BE2C (cell line): ENCODE data around the gene ACAD8.

Experiments
- DNase-seq: peaks from one replicate; pipeline ENCODE4 v3.0.0-alpha.2; 2020
- H3K27me3 ChIP-seq: fragments of 250-450 bp; sonication (Bioruptor Pico); 2 replicates; pipeline ENCODE4 v1.5.1; 2020; ENCODE audit warnings: mild to moderate bottlenecking
- H3K36me3 ChIP-seq: fragments of 250-450 bp; sonication (Bioruptor Pico); 2 replicates; pipeline ENCODE4 v1.5.1; 2020; ENCODE audit warnings: mild to moderate bottlenecking
- H3K4me1 ChIP-seq: fragments of 250-450 bp; sonication (Bioruptor Pico); 2 replicates; pipeline ENCODE4 v1.5.1; 2020
- H3K4me3 ChIP-seq: 2 replicates; pipeline ENCODE4 v1.5.1; 2011; ENCODE audit warnings: low read depth, low read length
- H3K9me3 ChIP-seq: fragments of 250-450 bp; sonication (Bioruptor Pico); 2 replicates; pipeline ENCODE4 v1.5.1; 2020
- TF ChIP-seq, protein P1 (sequence below): IDR thresholded peaks from 2 replicates; pipeline ENCODE4 v1.5.1; 2012; ENCODE audit warnings: mild to moderate bottlenecking, low read depth, low read length

Gene ACAD8

DNA sequence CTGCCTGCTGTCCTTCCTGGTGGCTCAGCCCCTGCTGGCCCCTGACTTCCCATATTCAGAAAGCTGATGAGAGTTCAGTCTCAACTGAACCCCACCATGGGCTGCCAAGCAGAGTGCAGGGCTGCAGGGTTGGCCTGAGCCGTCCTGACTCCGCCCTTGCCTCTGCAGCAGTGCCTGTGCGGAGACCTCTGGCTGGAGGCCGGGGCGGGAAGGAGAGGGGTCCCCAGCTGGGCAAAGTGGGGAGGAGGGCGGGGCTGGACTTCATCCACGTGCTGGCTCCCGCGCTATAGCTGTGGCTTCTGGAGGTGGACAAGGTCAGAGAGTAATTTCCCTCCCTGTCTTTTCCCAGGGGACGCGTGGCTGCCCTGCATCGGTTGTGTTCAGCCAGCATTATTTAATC lies 36.4 kb downstream of the ACAD8 start:
- no peak overlapping the region for H3K4me3 ChIP-seq
- H3K4me1 ChIP-seq, result no peaks in the 10 kb centered on the region
- H3K36me3 ChIP-seq, result no peaks in the 10 kb centered on the region
- H3K9me3 ChIP-seq, result no peaks in the 10 kb centered on the region
- 0 out of 2 replicates have a peak, but pooled peaks cover 3% of the 10 kb centered on the region for H3K27me3 ChIP-seq
- TF ChIP-seq, protein P1, sequence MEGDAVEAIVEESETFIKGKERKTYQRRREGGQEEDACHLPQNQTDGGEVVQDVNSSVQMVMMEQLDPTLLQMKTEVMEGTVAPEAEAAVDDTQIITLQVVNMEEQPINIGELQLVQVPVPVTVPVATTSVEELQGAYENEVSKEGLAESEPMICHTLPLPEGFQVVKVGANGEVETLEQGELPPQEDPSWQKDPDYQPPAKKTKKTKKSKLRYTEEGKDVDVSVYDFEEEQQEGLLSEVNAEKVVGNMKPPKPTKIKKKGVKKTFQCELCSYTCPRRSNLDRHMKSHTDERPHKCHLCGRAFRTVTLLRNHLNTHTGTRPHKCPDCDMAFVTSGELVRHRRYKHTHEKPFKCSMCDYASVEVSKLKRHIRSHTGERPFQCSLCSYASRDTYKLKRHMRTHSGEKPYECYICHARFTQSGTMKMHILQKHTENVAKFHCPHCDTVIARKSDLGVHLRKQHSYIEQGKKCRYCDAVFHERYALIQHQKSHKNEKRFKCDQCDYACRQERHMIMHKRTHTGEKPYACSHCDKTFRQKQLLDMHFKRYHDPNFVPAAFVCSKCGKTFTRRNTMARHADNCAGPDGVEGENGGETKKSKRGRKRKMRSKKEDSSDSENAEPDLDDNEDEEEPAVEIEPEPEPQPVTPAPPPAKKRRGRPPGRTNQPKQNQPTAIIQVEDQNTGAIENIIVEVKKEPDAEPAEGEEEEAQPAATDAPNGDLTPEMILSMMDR, result no peak
- no peak for DNase-seq

DNA sequence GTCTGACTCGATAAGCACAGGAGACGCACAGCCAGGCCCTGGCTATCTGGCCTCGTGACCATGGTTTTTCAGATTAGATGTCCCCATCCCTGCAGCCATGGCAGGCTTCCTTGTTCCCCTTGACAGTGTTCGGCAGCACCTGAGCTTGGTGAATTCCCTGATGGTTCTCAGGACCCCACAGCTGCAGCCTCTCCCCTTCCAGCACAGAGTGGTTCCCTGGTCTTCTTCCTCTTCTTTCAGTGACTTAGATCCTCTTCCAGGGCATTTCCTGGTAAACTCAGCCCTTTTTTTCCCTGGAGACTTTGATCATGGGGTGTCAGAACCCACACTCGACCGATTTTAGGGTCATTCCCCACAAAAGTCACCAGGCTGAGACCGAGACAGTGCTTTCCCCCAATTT lies 37.3 kb downstream of the ACAD8 start:
- Histone ChIP-seq H3K9me3 (no peaks in the 10 kb centered on the region), H3K4me1 (no peaks in the 10 kb centered on the region), H3K36me3 (no peaks in the 10 kb centered on the region), H3K4me3 (no peak overlapping the region), H3K27me3 (0 out of 2 replicates have a peak, but pooled peaks cover 5% of the 10 kb centered on the region)
- TF ChIP-seq, protein P1, result no peak
- DNase-seq, result no peak

DNA sequence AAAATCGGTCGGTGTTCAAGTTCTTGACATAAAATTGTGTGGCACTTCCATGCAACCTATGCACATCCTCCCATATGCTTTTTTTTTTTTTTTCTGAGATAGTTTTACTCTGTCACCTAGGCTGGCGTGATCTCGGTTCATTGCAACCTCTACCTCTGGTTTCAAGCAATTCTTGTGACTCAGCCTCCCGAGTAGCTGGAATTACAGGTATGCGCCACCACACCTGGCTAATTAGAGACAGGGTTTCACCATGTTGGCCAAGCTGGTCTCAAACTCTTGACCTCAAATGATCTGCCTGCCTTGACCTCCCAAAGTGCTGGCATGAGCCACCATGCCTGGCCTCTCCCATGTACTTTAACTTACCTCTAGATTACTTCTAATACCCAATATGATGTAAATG lies 37.8 kb downstream of the ACAD8 start:
- H3K9me3 ChIP-seq, result no peaks in the 10 kb centered on the region
- no peak for DNase-seq
- TF ChIP-seq, protein P1, result no peak
- H3K27me3 ChIP-seq, result 0 out of 2 replicates have a peak, but pooled peaks cover 5% of the 10 kb centered on the region
- no peak overlapping the region for H3K4me3 ChIP-seq
- no peaks in the 10 kb centered on the region for H3K4me1 ChIP-seq
- no peaks in the 10 kb centered on the region for H3K36me3 ChIP-seq

DNA sequence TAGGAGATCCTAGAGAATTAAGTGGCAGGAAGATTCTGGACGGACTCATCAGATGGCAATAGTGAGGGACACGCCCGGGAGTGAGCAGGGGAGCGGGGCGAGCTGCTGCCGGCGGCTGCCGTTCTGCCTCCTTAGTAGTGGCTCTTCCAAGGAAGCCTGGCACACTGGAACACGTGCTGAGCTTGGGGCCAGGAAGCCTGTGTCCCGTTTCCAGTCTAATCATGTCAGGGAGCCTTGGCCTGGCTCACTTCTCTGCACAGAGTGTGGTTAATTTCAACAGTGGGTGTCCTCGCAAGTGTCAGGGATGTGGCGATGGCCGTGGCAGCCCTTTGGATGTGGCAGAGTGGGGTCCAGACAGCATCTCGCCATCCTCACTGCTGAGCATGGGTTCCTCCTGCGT lies 39.3 kb downstream of the ACAD8 start:
- Histone ChIP-seq H3K36me3 (no peaks in the 10 kb centered on the region), H3K4me3 (no peak overlapping the region), H3K27me3 (0 out of 2 replicates have a peak, but pooled peaks cover 5% of the 10 kb centered on the region), H3K9me3 (no peaks in the 10 kb centered on the region), H3K4me1 (no peaks in the 10 kb centered on the region)
- TF ChIP-seq, protein P1, result no peak
- DNase-seq, result no peak

DNA sequence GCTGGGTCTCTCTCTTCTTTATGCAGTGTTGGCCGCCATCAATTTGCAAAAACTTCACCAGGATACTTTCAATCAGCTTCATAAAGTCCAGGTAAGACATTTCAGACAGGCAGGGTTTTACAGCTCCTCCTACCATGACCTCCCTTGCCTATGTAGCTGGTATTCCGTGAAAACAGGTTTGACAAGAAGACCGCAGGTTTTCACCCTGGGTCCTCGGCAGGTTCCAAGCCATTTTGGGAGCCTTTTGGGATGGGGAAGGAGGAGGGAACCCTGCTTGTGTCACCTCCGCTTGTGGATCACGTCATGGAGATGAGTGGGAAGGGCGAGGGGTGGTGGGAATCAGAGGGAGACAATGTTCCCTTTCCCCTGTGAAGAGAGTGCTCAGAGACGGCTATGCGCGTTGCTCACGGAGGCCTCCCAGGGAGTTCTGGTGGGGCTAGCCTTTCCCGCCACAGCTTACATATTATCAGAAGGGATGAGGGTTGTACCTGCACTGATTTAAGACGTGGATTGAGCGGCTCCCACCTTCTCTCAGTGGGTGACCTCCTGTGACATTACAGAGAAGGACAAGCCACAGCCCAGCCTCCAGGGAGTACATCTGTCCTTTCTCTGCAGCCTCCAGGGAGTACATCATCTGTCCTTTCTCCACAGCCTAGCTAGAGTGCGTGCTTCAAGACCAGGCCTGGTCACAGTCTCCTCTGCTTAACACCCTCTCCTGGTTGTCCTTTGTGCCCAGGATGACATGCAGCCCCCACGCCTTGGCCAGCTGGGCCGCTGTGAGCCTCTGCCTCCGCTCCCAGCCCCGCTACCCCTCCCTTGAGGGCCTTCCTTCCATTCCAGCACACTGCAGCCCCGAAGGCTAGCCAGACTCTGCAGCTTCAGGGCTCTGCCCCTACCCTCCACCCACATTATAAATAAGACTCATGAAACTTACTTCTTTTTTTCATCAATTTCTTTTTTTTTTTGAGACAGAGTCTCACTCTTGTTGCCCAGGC lies 40.0 kb downstream of the ACAD8 start:
- Histone ChIP-seq H3K9me3 (no peaks in the 10 kb centered on the region), H3K4me1 (no peaks in the 10 kb centered on the region), H3K27me3 (0 out of 2 replicates have a peak, but pooled peaks cover 5% of the 10 kb centered on the region), H3K36me3 (no peaks in the 10 kb centered on the region), H3K4me3 (no peak overlapping the region)
- DNase-seq, result no peak
- TF ChIP-seq, protein P1, result no peak

DNA sequence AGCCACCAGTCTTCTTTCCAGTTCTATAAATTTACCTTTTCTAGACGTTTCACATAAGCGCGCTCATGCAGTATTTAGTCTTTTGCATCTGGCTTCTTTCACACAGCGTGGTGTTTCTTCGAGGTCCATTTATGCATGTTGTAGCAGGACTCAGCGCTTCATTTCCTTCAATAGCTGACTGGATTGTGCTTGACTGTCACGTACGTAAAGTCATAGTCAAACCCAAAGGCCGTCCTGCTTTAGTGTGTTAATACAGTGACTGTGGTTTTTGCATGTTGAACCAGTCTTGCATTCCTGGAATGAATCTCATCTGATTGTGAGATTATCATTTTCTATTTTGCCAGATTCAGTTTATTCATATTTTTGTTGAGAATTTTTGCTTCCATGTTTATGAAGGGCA lies 41.3 kb downstream of the ACAD8 start:
- TF ChIP-seq, protein P1, result no peak
- Histone ChIP-seq H3K36me3 (no peaks in the 10 kb centered on the region), H3K4me1 (no peaks in the 10 kb centered on the region), H3K4me3 (no peak overlapping the region), H3K27me3 (0 out of 2 replicates have a peak, but pooled peaks cover 5% of the 10 kb centered on the region), H3K9me3 (no peaks in the 10 kb centered on the region)
- no peak for DNase-seq
